GM21390 (cell line): ENCODE results near the gene KIAA1217.

Source experiments
- ATAC-seq: cut with Tn5 transposase; IDR thresholded peaks from one replicate; pipeline ENCODE4 v1.9.1; 2021; ENCODE audit not compliant: unreplicated experiment

Gene KIAA1217

DNA sequence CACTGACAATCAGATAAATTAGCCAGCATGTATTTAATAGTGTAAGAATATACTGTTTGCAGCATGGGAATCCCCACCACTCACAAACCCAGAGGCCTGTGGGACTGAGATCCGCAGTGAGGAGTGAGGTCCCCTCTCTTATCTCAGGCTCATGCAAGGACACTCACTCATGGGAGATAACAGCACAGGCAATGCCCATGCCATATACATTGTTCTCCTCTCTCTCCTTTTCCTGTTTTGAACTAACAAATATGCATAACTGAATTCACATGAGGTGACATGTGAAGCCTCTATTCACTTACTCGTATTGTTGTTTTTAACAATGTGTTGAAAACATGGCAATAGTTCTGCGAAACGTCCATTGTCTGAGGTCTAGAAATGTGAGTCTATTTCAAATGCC lies 284.2 kb downstream of the KIAA1217 start:
- ATAC-seq = no peak

DNA sequence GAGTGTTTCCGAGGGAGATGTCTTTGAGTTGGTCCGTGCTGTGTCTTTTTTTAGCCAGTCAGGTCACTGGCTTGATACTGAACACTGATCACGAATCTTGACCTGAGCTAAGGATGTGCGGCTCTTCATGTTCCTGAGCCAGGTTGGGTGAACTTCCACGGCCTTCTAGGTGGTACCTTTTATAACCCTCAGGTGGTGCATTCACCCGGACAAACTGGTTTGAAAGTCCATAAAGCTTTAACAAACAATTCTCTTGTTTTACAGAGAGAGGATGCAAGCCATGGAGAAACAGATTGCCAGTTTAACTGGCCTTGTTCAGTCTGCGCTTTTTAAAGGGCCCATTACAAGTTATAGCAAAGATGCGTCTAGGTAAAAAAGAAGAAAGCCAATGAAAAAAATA lies 285.3 kb downstream of the KIAA1217 start:
- ATAC-seq = no peak

DNA sequence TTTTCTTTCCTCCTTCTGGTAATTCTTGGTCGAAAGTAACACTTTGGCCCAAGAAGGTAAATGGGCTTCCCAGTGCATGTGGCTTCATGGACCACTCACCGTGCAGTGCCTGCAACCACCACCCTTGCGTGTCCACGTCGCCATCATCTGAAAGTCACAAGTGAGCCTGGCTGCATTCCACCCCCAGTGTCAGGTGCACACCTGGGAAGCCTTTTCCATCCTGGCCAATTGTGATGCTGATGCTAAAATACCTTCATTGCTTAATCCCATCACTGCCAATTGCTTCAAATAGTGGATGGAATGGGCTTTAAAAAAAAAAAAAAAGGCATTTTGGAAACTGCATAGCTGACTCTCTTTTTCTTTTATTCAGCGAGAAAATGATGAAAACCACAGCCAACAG lies 285.8 kb downstream of the KIAA1217 start:
- no peak for ATAC-seq

DNA sequence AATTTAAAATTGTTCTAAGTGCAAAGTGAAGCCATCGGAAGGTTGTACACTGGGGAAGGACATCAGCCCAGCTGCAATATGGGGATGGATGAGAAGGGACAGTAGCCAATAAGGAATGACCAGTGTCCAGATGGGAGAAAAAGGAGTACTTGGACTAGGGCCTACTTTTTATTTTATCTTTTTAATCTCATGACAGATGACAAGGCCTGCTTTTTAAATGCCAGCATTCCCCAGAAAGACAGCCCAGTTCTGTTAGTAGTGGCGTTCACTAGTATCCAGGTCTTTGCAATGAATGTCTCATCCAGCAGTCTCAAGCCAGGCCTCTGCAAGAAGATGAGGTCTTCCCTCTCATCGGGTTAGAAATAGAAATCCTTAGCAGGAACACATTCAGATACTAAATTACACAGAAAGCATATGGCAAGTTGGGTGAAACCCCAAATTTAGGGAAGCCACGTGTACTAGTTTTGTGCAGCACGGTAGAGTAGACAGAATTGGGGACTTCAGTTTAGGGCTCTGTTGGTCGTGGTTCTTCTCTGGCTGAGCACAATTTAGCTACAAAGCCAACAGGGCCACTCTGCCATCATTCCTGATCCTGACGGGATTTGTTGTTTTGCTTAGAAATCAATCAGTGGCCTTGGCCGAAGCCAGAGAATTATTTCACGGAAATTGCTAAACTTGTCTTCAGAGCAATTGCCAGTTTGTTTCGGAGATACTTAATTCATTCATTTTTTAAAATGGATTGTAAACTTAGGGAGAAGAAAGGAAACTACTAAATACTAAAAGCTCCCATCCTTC lies 286.9 kb downstream of the KIAA1217 start:
- no peak for ATAC-seq

DNA sequence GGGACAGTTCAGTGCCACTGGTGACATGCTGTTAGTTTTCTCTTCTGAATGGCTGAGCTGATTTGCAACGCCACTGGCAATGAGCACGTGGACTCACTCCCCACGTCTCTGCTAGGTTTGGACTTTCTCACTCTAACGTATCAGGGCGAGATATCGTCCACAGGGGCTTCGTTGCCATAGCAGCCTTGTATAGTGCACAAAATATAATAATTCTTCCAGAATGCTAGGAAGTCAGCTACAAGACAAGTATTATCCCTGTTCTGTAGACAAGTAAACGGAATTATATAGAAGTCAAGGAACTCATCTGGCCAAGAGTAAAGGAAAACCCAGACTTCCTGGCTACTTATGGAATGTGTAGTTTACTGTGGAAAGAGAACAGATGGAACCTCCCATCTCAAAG lies 288.0 kb downstream of the KIAA1217 start:
- no peak for ATAC-seq

DNA sequence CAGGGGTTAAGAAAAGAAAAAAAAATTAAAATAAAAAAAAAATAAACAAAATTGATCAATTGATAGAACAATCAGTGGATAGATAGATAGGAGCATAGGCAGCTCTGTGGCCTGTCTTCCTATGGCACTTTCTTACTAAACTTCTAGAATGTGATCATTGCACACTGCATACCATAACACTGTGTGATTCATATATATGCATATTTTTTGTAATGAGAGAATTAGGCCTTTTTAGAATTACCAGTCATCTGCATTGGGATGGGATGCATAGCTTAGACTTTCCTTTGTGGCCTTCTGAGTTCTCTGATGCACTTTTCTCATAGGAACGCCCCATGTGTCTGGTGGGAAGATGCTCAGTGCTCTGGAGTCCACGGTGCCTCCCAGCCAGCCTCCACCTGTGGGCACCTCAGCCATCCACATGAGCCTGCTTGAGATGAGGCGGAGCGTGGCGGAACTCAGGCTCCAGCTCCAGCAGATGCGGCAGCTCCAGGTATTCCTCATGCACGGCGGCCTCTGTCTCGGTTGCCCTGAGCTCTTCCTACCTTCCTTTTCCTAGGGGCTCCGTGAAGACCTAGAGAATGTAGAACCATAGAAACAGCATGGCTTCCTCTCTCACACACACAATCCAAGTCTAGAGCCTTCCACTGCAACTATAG lies 292.2 kb downstream of the KIAA1217 start:
- ATAC-seq = no peak

DNA sequence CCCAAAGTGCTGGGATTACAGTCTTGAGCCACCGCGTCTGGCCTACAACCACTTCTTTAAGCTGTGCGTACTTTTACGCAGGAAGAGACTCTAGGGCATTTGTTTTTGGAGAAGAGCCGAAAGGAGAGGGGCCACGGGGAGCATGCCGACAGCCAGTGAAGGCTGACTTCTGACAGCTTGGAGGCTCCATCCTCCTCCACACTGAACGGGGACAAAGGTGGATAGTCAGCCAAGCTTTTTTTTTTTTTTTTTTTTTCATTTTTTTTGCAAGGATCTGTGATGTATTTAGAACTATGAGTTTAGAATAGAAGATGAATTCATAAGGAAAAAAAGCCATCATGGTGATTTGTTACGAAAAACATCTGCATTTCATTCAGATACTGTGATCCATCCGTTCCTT lies 293.1 kb downstream of the KIAA1217 start:
- ATAC-seq = no peak

DNA sequence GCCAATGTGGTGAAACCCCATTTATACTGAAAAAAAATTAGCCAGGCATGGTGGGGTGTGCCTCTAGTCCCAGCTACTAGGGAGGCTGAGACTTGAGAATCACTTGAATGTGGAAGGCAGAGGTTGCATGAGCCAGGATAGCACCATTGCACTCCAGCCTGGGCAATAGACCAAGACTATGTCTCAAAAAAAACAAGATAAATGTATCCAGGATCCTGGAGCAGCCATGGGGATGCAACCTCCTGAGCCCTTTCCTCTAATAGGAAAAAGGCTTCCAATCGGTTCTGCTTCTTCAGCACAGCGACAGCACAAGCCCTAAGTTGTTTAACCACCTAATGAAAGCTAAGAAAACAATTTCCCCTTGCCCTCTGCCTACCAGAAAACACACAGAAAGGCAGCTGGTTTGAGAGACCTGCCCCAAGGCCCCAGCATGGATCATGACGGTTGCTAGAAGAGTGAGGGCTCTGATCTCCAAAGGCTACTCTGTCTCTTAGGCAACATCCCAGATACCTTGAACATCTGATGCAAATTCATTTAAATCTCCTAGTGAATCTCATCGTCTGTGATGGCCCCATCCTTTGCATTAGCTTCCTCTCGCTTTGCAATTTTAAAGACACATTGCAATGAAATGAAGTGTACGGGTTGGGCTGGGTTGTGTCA lies 294.0 kb downstream of the KIAA1217 start:
- no peak for ATAC-seq

DNA sequence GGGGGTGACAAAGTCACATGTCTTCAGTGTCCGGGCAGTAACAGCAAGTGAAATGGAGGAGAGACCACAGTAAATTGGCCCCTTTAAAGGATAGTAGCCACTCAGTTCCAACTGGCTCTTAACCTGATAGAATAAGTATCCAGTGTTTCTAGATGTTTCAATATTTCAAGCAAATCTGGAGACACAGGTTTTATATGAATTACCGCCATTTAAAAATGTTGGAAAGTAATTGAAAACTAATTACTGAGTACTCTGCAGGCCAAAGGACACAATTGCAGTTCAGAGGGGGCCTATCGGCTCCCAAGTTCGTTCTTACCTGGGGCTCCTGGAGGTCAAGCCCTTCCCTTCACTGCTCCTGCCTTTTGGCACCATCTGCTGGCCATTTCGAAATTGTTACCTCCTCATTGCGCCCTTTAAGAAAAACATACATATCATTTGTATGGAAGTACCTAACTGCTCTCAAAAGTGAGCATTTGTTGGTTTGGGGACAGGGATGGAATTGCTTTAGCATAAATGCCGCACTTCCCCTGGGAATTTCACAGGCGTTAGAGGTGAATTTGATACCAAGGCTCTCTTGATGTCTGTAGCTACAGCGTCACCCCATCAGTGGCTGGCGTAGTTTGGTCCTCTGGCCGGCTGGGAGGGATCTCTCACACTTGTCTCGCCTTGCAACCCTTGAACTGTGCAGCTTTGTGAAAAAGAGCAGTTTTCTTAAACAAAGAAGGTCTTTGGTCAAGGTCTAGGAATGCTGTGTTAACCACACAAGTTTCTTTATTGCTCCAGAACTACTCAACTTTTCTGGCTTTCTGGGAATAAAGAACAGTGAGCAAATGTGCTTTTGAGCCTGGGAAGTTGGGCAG lies 294.8 kb downstream of the KIAA1217 start:
- ATAC-seq = peak; percentile 81

DNA sequence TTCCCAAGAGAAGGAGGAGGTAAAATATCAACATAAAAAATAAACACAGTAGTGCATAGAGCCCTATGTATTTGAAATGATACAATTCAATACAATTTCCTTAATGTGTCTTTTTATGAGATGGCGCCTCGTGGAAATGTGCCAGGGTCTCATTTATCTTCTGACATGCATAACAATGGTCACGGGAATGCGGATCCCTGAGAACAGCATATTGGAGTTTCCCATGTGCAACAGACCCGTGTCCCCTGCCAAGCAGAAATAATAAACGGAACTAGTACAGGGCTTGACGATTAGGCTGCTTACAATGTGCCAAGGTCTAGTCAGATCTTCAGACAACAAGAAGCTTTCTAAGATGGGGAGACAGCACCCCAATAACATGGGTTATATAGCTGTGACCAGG lies 296.8 kb downstream of the KIAA1217 start:
- ATAC-seq = no peak

DNA sequence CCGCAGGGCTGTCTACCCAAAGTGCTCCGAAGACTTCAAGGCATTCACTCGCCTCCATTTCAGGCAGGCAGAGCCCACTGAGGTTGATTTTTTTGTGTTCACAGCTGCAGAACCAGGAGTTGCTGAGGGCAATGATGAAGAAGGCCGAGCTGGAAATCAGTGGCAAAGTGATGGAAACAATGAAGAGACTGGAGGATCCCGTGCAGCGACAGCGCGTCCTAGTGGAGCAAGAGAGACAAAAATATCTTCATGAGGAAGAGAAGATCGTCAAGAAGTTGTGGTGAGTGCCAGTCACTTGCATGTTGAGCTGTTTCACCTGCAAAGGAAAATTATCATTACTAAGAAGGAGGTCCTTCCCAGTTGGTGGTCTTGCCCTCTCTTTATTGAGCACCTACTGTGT lies 304.2 kb downstream of the KIAA1217 start:
- ATAC-seq = no peak

DNA sequence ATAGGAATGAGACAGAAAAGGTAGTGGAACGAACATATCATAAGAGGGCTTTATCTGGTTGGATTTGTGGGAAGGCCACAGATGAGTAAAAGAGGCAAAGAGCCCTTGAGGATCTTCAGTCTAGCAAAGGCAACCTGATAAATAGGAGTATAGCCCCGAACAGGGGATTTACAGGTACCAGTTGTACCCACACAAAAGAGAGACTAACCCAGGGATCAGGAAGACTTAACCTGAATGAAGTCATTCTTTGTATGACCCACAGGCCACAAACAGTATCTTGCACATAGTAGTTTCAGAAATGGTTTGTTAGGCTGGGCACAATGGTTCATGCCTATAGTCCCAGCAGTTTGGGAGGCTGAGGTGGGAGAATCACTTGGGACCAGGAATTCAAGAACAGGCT lies 306.5 kb downstream of the KIAA1217 start:
- ATAC-seq = no peak

DNA sequence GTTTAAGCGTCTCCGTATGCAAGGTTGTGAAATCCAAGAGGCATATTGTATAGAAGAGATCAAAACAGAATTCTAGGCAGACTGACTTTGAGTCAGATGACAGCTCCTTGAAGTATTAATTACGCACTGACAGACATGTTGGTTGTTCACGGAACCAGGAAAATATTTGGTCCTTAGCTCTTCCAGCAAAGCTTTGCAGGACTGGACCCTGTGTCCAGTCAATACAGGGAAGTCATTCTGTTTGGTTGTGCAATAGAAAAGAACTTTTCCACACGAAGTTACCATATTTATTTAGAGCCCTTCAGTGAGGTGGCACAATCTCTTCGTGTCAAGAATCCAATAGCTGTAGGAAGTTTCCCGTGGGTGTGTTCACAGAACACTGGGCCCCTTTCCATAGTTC lies 309.5 kb downstream of the KIAA1217 start:
- no peak for ATAC-seq

DNA sequence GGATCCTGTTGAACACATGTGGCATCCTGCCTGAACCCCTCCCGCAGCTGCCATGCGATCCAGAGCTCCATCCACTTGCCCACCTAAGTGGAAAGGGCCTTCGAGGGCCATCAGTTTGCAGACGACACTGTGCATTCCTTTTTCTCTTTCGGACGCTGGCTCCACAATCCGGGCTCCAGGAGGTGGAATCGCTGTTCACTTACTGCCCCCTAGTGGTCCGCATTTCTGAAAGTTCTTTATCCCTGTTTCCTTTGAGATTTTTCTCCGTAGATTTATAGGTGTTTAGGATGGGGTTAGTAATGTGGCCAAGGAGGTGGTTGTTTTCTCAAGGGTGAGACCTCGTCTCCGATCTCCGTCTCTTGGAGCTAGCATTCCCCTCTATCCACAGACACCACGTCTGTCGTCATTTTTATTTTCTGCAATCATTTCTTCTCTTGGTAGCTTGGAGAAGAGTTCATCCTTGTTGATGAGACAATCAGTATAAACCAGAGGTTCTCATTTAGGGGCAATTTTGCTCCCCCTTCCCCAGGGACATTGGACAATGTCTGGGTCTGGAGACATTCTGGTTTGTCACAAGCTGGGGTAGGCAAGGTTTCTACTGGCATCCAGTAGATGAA lies 310.2 kb downstream of the KIAA1217 start:
- no peak for ATAC-seq

DNA sequence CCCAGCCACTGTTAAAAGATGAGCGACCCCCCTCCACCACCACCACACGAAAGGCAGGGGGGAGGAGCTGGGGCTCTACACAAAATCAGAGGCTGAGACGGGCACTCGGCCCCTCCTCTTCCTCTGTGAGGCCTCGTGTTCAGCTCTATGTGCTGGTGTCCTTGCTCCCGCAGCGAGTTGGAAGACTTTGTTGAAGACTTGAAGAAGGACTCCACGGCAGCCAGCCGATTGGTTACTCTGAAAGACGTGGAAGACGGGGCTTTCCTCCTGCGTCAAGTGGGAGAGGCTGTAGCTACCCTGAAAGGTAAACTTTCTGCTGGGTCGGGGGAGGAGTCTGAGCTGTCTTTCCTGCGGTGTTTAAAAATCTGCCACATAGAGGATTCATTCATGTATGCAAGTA lies 311.0 kb downstream of the KIAA1217 start:
- ATAC-seq = no peak

DNA sequence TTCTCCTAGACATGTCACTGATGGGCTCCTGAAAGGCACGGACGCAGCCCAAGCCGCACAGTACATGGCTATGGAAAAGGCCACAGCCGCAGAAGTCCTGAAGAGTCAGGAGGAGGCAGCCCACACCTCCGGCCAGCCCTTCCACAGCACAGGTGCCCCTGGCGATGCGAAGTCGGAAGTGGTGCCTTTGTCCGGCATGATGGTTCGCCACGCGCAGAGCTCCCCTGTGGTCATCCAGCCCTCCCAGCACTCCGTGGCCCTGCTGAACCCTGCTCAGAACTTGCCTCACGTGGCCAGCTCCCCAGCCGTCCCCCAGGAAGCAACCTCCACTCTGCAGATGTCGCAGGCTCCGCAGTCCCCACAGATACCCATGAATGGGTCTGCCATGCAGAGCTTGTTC lies 315.4 kb downstream of the KIAA1217 start:
- ATAC-seq = no peak

DNA sequence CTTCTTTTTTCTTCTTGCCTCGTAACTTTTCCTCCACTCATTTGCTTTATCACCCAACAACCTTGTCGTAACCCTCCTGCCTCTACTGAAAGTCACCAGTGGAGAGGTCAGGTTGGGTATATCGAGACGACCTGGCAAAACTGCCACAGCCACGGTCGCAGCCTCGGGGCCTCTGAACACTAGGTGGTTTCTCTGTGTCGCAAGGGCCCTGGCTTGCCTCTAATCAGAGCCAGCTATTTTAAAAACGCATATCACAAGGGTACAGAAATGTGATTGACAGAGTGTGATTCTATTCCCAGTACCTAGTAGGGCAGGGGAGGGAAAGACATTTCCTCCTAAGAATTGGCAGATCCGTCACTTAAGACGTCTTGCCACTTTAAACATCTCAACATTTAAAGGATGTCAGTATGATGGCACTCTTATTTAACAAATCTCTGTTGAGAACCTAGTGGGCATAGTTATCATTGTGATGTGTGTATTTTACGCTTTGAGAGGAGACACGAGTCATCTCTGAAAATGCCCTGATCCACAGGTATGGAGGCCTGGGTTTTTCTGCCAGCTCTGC lies 317.2 kb downstream of the KIAA1217 start:
- ATAC-seq = no peak

DNA sequence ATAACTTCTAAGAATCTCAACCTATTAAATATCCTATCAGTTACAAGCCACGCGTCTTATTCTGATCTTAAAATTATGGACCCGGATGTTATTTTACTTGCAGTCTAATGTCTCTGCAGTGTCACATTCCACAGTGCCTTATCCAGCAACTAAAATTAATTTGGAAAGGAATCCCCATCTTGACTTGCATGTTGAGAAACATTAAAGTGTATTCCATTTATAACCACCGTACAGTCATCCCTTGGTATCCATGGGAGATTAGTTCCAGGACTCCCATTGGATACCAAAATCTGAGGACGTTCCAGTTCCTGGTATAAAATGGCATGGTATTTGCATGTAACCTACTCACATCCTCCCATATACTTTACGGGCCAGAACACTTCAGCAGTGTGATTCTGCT lies 320.0 kb downstream of the KIAA1217 start:
- ATAC-seq = no peak

DNA sequence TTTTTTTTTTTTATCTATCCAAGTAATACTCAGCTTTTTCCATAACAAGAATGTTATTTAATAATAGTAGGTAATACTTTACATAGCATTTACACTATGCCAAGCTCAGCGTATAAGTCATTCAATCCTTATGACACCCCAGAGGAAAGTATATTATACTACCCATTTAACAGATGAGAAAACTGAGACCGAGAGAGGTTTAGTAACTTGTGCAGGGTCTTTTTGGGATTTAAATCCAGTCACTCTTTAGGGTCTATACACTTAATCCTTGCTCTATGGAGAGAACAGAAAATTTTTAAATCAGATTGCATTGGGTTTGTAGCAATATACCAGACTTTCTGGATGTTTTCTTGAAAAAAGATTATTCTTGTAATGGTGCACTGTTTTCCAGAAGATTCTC lies 322.5 kb downstream of the KIAA1217 start:
- no peak for ATAC-seq

DNA sequence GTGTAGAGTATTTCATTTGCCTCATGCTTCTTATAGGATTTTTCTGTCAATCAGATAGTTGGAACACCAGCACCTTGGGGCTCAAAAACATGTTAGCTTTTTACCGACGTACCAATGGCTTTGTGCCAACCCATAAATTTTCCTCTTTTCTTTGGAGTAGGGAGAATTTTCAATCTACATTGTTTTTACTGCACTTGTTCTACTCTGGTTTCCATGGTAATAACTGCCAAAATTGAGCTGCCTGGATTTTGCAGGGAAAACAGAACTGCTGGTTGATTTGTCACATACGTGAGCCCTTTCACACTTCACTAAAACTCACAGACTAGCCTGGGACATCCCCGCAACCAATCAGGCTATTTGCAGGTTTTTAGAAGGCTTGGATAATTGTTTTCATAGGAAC lies 325.0 kb downstream of the KIAA1217 start:
- no peak for ATAC-seq

DNA sequence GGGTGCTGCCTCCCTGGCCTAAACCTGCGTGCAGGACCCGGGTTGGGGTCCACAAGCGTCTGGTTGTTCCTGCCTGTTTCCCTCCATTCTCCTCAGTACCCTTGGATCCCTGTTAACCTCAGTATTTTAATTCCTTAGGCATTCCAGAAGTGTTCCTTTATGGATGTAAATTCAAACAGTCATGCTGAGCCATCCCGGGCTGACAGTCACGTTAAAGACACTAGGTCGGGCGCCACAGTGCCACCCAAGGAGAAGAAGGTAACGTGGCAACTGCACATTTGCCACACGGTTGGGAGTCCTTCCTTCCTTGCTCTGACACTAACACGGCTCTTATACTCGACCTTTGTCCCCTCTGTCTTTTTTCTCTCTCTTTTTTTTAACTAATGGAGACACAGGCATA lies 327.7 kb downstream of the KIAA1217 start:
- ATAC-seq = no peak
